Spleen (tissue), 11 donors: ENCODE results near the gene UBE2B. TPM values are rescaled to one million over a fixed set of nuclear protein-coding genes. Genes with fewer than 3 reads are reported as not detected.

ENCODE experiments used
- DNase-seq: peaks from one replicate; pipeline ENCODE4 v3.0.0-alpha.2; 2020
- H3K27ac ChIP-seq, 8 donors: fragments of 200-600 bp; sonication (generic) in 7 of 8; 1 replicate in 4 of 8; 2 replicates in 4 of 8; pipeline versions ENCODE4 v1.5.0 to v1.8.0; 2016 to 2021; ENCODE audit warnings: inconsistent platforms in 4 of 8, mild to moderate bottlenecking in 4 of 8, moderate library complexity in 1 of 8
- H3K27me3 ChIP-seq, 7 donors: fragments of 200-600 bp; sonication (generic) in 6 of 7; replicated peaks in 1 of 7; 1 replicate in 4 of 7; 2 replicates in 3 of 7; pipeline versions ENCODE4 v1.5.0 to v1.8.0; 2016 to 2021; ENCODE audit warnings: inconsistent platforms in 3 of 7, mild to moderate bottlenecking in 1 of 7
- H3K36me3 ChIP-seq, 6 donors: fragments of 200-600 bp; sonication (generic) in 5 of 6; 1 replicate in 4 of 6; 2 replicates in 2 of 6; pipeline versions ENCODE4 v1.5.0 to v1.8.0; 2016 to 2021; ENCODE audit warnings: inconsistent platforms in 2 of 6
- H3K4me1 ChIP-seq, 6 donors: fragments of 200-600 bp; sonication (generic) in 5 of 6; 1 replicate in 3 of 6; 2 replicates in 3 of 6; pipeline versions ENCODE4 v1.5.0 to v1.8.0; 2016 to 2021; ENCODE audit warnings: inconsistent platforms in 3 of 6
- H3K4me3 ChIP-seq, 8 donors: fragments of 200-600 bp; sonication (generic) in 7 of 8; 1 replicate in 4 of 8; 2 replicates in 4 of 8; pipeline versions ENCODE4 v1.5.0 to v1.8.0; 2016 to 2021; ENCODE audit warnings: inconsistent platforms in 4 of 8, mild to moderate bottlenecking in 4 of 8, moderate library complexity in 2 of 8
- H3K9me3 ChIP-seq, 8 donors: fragments of 200-600 bp; sonication (generic) in 7 of 8; 1 replicate in 4 of 8; 2 replicates in 4 of 8; pipeline versions ENCODE4 v1.5.0 to v1.8.0; 2016 to 2021; ENCODE audit warnings: inconsistent platforms in 4 of 8
- POLR2A ChIP-seq, 3 donors: fragments of 450-650 bp; IDR thresholded peaks; one replicate each; pipeline ENCODE4 v1.5.1; 2017; ENCODE audit warnings: antibody characterized with exemption in 3 of 3, mild to moderate bottlenecking in 1 of 3
- POLR2AphosphoS5 ChIP-seq, 3 donors: sonication (generic); formaldehyde crosslinking; IDR thresholded peaks; one replicate each; pipeline ENCODE4 v1.5.1; 2017; ENCODE audit warnings: antibody characterized with exemption in 3 of 3
- WGBS, 5 donors: extraction: QIAGEN DNeasy Blood & Tissue Kit in 3 of 5; methylation state at CpG; one replicate each; pipeline versions ENCODE4 v1.1.5 to v1.1.7; 2013 to 2018; 5-methylcytosine and 5-hydroxymethylcytosine counted together
- intact Hi-C: fragments of 100-400 bp; cut with DNase I; formaldehyde crosslinking; loops from one replicate; pipeline ENCODE4 v1.15.0; 2023; ENCODE audit warnings: low total_unique reads
- polyA plus RNA-seq, 3 donors: library from polyadenylated mRNA; stranded (reverse); fragments of 200-250 nt; gene quantifications; one replicate each; pipeline ENCODE4 v1.2.1, GENCODE V29; 2013
- total RNA-seq, 7 donors: library from RNA; depleted of rRNA in 3 of 7; stranded (reverse); fragments of >200 nt in 3 of 7; fragmentation: NEBNext Ultra II Directional in 4 of 7; extraction: Animal tissue kit (Norgen Biotek cat#: 25700) in 4 of 7; gene quantifications; one replicate each; pipeline versions ENCODE4 v1.1.0 to v1.2.1, GENCODE V29; 2016 to 2021
- TF ChIP-seq, protein P1 (sequence below), 11 experiments: fragments of 200-600 bp in 7 of 11; fragments of 450-650 bp in 4 of 11; sonication (generic) in 4 of 11; IDR thresholded peaks in 8 of 11; conservative IDR thresholded peaks in 3 of 11; 1 replicate in 7 of 11; 2 replicates in 4 of 11; pipeline versions ENCODE4 v1.4.0 to v1.8.0; 2016 to 2021; ENCODE audit warnings: antibody characterized with exemption in 11 of 11, inconsistent platforms in 4 of 11, mild to moderate bottlenecking in 1 of 11
- donor health status: healthy with polysubstance abuse.
- donor health status: DM: no; HTN: no; CAD: no; lungs with moderate emphysema.
- donor health status: DM: no; HTN: no; CAD: no.
- donor health status: Bipolar disorder and iron deficiency.
- donor health status: healthy.
- donor health status: DM: no; HTN: no; CAD: no.
- donor health status: DM: yes; HTN: yes; CAD: no.

Gene UBE2B
- total and polyA plus RNA-seq, 10 donors = 67.7 to 117 (median 101) TPM

DNA sequence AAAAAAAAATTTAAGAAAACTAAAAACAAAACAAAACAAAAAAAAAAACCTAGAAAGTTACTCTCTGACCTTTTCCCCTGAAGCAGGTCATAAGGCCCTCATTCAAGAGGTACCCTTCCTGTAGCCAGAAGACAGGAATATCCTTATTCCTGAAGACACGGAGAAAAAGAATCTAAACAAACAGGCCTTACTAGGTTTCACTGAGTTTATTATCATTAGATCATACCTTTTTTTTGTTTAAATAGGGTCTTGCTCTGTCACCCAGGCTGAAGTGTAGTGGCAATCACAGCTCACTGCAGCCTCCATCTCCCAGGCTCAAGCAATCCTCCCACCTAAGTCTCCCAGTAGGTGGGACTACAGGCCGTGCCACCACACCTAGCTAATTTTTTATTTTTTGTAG lies 52.0 kb downstream of the UBE2B start:
- Histone ChIP-seq H3K27ac (no peak overlapping the region), H3K9me3 (peaks cover 0 to 7% (median 0%) of the 10 kb centered on the region in 8 donors), H3K4me3 (no peak overlapping the region), H3K4me1 (no peaks in the 10 kb centered on the region), H3K27me3 (no peaks in the 10 kb centered on the region), H3K36me3 (no peaks in the 10 kb centered on the region)
- DNase-seq = no peak
- WGBS, 5 donors = 75 to 91% (median 83%) methylated on average over 2 of the region's 2 CpGs
- intact Hi-C loops = no loop called here
- TF ChIP-seq POLR2AphosphoS5 (IDR thresholded peaks at IDR 0.05) (no peak), POLR2A (IDR thresholded peaks at IDR 0.05) (no peak)
- TF ChIP-seq, protein P1, sequence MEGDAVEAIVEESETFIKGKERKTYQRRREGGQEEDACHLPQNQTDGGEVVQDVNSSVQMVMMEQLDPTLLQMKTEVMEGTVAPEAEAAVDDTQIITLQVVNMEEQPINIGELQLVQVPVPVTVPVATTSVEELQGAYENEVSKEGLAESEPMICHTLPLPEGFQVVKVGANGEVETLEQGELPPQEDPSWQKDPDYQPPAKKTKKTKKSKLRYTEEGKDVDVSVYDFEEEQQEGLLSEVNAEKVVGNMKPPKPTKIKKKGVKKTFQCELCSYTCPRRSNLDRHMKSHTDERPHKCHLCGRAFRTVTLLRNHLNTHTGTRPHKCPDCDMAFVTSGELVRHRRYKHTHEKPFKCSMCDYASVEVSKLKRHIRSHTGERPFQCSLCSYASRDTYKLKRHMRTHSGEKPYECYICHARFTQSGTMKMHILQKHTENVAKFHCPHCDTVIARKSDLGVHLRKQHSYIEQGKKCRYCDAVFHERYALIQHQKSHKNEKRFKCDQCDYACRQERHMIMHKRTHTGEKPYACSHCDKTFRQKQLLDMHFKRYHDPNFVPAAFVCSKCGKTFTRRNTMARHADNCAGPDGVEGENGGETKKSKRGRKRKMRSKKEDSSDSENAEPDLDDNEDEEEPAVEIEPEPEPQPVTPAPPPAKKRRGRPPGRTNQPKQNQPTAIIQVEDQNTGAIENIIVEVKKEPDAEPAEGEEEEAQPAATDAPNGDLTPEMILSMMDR (IDR thresholded peaks at IDR 0.05 in 8 of 11, conservative IDR thresholded peaks at IDR 0.05 in 3 of 11) = no peak

DNA sequence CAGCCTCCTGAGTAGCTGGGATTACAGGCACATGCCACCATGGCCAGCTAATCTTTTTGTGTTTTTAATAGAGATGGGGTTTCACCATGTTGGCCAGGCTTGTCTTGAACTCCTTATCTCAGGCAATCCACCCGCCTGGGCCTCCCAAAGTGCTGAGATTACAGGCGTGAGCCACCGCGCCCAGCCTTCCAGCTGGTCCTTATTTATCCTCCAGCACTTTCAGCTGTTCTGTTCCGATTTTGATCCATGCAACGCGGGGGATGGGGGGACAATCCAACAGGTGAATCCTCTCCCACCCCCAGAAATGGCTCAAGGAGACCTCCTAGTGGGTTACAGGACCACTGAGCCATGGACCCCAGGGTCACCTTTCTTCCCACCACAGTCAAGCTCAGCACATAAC lies 55.0 kb downstream of the UBE2B start:
- intact Hi-C loops = no loop called here
- Histone ChIP-seq H3K27ac (no peak overlapping the region), H3K27me3 (no peaks in the 10 kb centered on the region), H3K9me3 (no peaks in the 10 kb centered on the region), H3K36me3 (no peaks in the 10 kb centered on the region), H3K4me1 (no peaks in the 10 kb centered on the region), H3K4me3 (no peak overlapping the region)
- peak; percentile 44 for DNase-seq
- 87 to 96% (median 93%) methylated on average over 7 of the region's 7 CpGs for WGBS, 5 donors
- TF ChIP-seq POLR2A (IDR thresholded peaks at IDR 0.05) (no peak), POLR2AphosphoS5 (IDR thresholded peaks at IDR 0.05) (no peak)
- TF ChIP-seq, protein P1 (IDR thresholded peaks at IDR 0.05 in 8 of 11, conservative IDR thresholded peaks at IDR 0.05 in 3 of 11) = no peak

DNA sequence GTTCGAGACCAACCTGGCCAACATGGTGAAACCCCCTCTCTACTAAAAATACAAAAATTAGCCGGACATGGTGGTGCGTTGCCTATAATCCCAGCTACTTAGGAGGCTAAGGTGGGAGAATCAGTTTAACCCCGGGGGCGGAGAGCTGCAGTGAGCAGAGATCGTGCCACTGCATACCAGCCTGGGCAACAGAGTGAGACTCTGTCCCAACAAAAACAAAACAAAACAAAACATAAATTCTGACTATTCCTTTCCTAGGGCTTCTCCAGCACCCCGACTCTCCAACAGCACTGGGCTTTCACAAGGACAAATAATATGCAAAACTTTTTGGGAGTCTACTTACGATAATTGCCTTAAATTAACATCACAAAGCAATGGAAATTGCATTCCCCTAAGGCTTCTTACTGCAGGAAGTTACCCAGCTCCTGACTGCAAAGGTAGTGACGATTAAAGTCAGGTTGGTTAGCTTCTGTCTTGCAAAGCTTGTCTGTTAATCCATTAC lies 56.2 kb downstream of the UBE2B start:
- no peaks in the 10 kb centered on the region for H3K9me3 ChIP-seq
- no peaks in the 10 kb centered on the region for H3K36me3 ChIP-seq
- peak; percentile 8 for DNase-seq
- H3K27me3 ChIP-seq = no peaks in the 10 kb centered on the region
- H3K4me1 ChIP-seq = no peaks in the 10 kb centered on the region
- TF ChIP-seq, protein P1 (IDR thresholded peaks at IDR 0.05 in 8 of 11, conservative IDR thresholded peaks at IDR 0.05 in 3 of 11) = no peak
- TF ChIP-seq POLR2A (IDR thresholded peaks at IDR 0.05) = no peak
- no peak for TF ChIP-seq POLR2AphosphoS5 (IDR thresholded peaks at IDR 0.05)
- no peak overlapping the region for H3K4me3 ChIP-seq
- WGBS, 5 donors = 70 to 81% (median 74%) methylated on average over 9 of the region's 9 CpGs
- intact Hi-C loops = no loop called here
- no peak overlapping the region for H3K27ac ChIP-seq

DNA sequence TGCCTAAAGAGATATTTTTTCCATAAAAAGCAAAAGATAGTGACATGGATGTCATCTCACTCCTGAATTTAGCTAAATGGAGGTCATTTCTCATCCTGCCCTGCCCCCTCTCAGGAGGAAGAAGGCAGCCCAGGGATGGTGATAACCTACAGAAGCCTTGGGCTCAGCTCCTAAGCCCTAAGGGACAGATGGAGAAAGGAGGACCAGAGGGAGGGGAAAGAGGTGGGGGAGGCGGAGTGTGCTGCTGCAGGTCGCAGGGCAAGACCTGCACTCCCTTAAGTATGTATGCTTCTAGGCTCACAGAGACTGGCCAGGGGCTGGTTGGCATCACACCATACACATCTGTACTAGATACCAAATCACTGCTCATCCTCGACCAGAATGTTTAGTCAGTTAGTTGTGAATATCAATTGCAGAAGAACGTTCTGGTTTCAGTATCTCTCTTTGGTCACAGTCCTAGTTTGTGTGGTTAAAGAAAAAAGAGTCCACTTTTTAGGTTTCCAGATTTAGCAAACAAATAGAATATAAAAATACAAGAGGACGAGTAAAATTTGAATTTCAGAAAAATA lies 58.7 kb downstream of the UBE2B start:
- WGBS, 5 donors = 65 to 72% (median 68%) methylated on average over 5 of the region's 5 CpGs
- TF ChIP-seq, protein P1 (IDR thresholded peaks at IDR 0.05 in 8 of 11, conservative IDR thresholded peaks at IDR 0.05 in 3 of 11) = no peak
- TF ChIP-seq POLR2A (IDR thresholded peaks at IDR 0.05) (no peak), POLR2AphosphoS5 (IDR thresholded peaks at IDR 0.05) (no peak)
- Histone ChIP-seq H3K4me3 (no peak overlapping the region), H3K27ac (no peak overlapping the region), H3K4me1 (no peaks in the 10 kb centered on the region), H3K27me3 (no peaks in the 10 kb centered on the region), H3K9me3 (no peaks in the 10 kb centered on the region), H3K36me3 (no peaks in the 10 kb centered on the region)
- intact Hi-C loops = no loop called here
- DNase-seq = peak; percentile 11
